22Rv1 (cell line): ENCODE data around the gene RGPD4.

ENCODE experiments used
- H3K27ac ChIP-seq: fragments of 450-650 bp; 2 replicates; pipeline ENCODE4 v1.5.1; 2017
- ZFX ChIP-seq: fragments of 450-650 bp; IDR thresholded peaks from 2 replicates; pipeline ENCODE4 v1.6.1; 2017; ENCODE audit warnings: antibody characterized with exemption, borderline replicate concordance
- TF ChIP-seq, protein P1 (sequence below): fragments of 450-650 bp; IDR thresholded peaks from 2 replicates; pipeline ENCODE4 v1.5.1; 2017; ENCODE audit warnings: mild to moderate bottlenecking

RGPD4 gene

DNA sequence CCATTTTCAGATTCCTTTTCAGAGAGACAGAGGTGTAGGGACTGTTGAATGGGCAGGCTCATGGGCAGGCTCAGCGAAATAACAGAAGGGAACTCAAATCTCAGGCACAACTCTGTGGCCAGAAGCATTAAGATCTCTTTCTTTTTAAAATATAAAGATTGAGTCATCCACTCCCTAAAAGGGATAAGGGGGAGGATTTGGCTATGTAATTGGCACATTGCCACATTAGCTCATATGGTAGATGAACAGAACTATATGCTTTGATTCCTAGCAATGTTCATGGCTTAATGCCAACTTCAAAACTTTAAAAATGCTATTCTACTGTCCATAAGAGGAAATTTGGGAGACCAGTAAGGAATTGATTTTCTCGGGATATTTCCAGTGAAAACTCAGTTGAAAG lies 105.8 kb downstream of the RGPD4 start:
- TF ChIP-seq ZFX, result no peak
- TF ChIP-seq, protein P1, sequence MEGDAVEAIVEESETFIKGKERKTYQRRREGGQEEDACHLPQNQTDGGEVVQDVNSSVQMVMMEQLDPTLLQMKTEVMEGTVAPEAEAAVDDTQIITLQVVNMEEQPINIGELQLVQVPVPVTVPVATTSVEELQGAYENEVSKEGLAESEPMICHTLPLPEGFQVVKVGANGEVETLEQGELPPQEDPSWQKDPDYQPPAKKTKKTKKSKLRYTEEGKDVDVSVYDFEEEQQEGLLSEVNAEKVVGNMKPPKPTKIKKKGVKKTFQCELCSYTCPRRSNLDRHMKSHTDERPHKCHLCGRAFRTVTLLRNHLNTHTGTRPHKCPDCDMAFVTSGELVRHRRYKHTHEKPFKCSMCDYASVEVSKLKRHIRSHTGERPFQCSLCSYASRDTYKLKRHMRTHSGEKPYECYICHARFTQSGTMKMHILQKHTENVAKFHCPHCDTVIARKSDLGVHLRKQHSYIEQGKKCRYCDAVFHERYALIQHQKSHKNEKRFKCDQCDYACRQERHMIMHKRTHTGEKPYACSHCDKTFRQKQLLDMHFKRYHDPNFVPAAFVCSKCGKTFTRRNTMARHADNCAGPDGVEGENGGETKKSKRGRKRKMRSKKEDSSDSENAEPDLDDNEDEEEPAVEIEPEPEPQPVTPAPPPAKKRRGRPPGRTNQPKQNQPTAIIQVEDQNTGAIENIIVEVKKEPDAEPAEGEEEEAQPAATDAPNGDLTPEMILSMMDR, result no peak
- H3K27ac ChIP-seq, result no peak overlapping the region

DNA sequence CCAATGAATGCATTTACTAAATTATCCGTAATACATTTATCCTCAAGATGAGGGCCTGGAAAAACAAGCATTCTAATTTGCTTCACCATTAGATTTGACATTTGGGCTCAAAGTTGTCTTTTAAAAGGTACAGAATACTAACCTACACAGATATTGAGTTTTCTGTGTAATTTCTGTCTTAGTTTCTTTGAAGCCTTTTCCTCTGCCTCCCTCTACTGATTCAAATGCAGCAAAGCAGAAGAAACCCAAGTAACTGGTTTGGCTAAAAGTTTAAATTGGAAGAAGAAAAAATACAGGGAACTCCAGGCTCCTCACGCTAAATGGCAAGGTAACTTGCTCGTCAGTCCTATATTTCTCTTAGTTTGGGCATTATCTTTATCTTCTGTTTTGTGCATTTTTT lies 106.3 kb downstream of the RGPD4 start:
- TF ChIP-seq ZFX, result no peak
- TF ChIP-seq, protein P1, result peak; percentile 36

DNA sequence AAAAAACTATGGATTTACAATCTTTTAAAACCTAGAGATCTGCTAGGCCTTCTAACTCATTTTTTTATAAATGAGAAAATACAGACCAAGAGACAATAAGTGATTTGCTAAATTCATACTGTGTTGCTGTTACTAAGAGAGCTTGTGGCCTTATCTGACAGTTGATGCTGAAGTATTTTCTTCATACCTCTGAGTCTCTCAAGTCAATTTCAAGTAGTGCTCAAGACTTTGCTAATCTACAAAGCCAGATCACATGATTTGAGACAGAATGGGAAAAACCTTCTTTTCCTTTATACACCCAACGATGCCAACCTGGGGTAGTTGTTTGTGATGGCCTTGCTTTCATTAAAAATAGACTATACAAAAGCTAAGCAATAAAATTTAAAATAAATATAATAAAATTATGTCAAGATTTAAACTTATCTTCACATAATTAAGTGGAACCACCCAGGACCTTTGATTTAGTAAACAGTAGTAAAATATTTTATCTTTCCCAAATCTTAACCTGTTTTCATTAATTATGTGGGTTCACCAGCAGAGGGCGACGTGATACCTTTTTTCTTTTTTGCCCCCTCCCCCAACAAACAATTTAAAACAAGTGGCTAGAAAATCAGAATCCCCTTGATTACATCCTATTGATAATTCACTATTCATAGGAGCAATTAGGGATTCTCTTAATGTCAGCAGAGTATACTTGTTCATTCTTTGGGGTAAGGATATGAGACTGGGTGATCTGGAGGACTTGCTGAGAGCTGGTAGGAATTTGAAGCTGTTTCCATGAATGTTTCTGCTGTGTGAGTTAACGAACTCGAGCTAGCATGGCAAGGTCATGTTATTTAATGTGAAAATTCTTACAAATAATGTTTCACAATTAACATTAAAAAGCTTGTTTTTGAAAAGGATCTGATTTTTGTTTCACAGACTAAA lies 110.0 kb downstream of the RGPD4 start:
- TF ChIP-seq, protein P1, result peak; percentile 74
- no peak for TF ChIP-seq ZFX
- H3K27ac ChIP-seq, result no peak overlapping the region

More for the DNA sequence above, 106.3 kb downstream of the RGPD4 start:
- no peak overlapping the region for H3K27ac ChIP-seq
